Measurements from ENCODE around the gene SFXN5.

- TF ChIP-seq CTCF (conservative IDR thresholded peaks at IDR 0.05; ENCODE audit: low read depth, low read length) (0 out of 2 replicates have a peak, but pooled peaks have one; percentile 11), MAFK (IDR thresholded peaks at IDR 0.05; ENCODE audit: low read depth, low read length) (no peak), SMC3 (IDR thresholded peaks at IDR 0.05; ENCODE audit: low read depth, low read length) (peak; percentile 31), USF2 (IDR thresholded peaks at IDR 0.05; ENCODE audit: low read depth, low read length) (no peak), MAZ (IDR thresholded peaks at IDR 0.05; ENCODE audit: borderline replicate concordance, low read depth, low read length) (no peak), RAD21 (IDR thresholded peaks at IDR 0.05; ENCODE audit: low read length) (peak; percentile 25; the same call in 1 of the 2 replicates), RCOR1 (IDR thresholded peaks at IDR 0.05; ENCODE audit: insufficient replicate concordance, low read length) (no peak), POLR2A (IDR thresholded peaks at IDR 0.05; ENCODE audit: low read depth, low read length) (no peak), BHLHE40 (IDR thresholded peaks at IDR 0.05; ENCODE audit: low read depth, low read length) (no peak), FOS (IDR thresholded peaks at IDR 0.05; ENCODE audit: low read depth, low read length) (no peak), RFX5 (IDR thresholded peaks at IDR 0.05; ENCODE audit: low read depth, low read length) (no peak), MXI1 (IDR thresholded peaks at IDR 0.05; ENCODE audit: borderline replicate concordance, low read depth, low read length) (no peak), ELK1 (IDR thresholded peaks at IDR 0.05; ENCODE audit: borderline replicate concordance, low read depth, low read length) (no peak)
Measured at GRCh38 chr2:72952110-72952823, 119.2 kb downstream of the SFXN5 start.

Data from IMR-90 (cell line).